ENCODE measurements around the gene DST.
"Not testable (repeated sequence)": the region's sequence is repeated elsewhere in the genome, so short reads cannot be mapped to it uniquely, and the experiment has no call there.

The DST gene

DNA sequence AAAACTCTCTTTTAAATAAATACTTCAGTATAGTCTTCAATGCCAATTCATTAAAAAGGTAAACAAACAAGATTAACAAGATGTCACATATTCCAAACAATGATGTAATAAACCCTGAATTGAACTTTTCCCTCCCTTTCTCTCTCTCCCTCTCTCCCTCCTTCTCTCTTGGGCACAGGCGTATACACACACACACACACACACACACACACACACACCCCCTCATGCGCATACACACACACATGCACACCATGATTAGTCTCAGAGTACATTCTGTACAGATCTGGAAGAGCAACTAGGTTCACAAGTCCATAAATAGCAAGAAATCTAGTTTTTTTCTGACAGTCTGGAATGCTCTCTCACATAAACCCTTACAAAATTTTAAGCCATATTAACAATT, 128.3 kb downstream of the DST start:
- DNase-seq, result no peak

DNA sequence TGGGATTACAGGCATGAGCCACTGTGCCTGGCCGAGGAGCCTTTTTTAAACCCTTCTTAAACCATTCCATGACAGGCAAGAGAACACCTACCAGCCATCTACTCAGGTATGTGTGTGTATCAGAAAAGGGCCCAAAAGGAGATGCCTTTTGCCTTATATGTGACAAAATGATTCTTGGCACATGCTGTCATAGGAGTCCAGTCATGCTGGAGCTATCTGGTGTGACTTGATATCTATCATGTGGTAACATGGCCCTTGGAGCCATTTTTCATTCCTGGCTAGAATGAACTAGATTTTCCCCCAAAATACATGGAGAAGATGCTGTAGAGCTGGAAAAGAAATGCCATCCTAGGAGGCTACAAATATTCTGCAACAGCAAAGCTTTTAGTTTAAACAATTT, 129.1 kb downstream of the DST start:
- no peak for DNase-seq

GRCh38 chr6:56511591-56511990, 131.1 kb downstream of the DST start:
- no peak for DNase-seq

DNA sequence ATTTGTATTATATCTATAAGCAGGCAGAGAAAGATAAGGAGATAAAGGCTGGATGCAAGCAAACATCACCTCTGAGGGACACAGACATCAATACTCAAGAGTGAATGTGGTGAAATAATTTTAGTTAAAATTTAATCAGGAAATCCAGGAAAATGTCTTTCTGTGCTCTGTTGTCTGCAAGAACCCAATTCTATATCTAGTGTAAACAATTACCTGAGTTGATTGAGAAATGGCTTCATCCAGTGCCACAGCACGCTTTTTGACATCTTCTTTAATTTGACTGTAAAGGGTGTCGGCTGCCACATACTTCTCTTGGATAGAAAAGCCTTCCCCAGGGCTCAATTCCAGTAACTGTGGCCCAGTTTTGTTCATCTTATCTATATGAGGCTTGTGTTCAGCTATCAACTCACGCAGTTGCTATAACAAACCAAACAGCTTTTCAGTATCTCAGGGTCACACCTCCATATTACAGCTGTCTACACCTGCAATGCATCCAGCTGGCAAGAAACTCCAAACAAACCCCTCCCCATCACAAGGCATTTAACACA, 131.6 kb downstream of the DST start:
- no peak for DNase-seq

GRCh38 chr6:56509031-56509430, 133.7 kb downstream of the DST start:
- DNase-seq, result no peak

DNA sequence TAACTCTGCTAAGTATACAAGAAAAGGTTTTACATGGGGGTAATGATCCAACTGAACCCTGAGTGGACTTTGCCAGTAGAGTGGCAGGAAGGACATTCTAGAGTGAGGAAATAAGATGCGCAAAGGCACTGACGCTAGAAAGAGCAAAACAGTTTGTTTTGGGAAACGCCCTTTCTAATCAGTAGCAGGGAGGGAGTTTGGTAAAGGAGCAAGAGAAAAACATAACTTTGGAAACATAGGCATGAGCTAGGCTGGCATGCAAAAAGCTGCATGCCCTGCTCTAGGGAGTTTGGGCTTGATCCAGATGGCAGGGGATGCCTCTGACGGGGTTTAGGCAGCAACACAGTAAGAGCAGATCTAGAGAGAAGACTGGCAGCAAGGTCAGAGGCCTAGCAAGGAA, 135.2 kb downstream of the DST start:
- no peak for DNase-seq

GRCh38 chr6:56505512-56506260, 137.0 kb downstream of the DST start:
- DNase-seq, result no peak

DNA sequence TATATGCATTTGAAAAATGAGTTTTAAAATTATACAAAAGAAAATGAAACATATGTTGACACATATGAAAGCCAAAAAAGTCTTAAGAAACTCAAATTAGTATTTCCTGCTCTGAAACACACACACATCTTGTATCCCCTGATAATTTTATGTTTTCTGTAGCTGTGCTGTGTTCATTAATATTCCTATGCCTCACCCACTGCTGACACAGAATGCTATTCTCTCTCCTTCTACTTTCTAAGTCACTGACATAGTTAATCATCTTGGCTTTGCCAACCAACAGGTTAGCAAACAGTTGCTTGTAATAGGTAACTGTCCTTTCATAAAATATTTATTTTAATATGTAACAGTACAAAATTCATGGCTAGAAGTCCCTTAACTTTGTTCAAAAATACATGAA, 140.7 kb downstream of the DST start:
- DNase-seq, result no peak

- no peak for DNase-seq
These were observed 143.6 kb downstream of the DST start for GRCh38 chr6:56499095-56499494.

DNA sequence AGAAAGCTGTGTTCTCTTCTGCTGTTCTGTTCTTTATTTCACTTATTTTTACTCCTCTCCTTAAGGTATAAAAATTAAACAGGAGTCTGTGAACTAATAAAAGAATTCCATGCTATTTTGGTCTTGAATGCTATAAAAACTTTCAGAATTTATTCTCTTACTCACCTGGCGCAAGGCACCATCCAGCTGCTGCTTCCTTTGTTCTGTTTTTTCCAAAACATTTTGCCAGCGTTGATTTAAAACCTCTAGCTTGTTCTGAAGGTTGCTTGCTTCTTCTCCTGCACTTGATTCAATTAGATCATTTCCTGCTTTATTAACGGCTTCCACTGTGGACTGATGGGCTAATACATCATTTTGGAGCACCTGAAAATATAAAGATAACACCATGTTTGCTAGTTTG, 145.0 kb downstream of the DST start:
- DNase-seq, result no peak

GRCh38 chr6:56497240-56497639, 145.4 kb downstream of the DST start:
- DNase-seq, result no peak

DNA sequence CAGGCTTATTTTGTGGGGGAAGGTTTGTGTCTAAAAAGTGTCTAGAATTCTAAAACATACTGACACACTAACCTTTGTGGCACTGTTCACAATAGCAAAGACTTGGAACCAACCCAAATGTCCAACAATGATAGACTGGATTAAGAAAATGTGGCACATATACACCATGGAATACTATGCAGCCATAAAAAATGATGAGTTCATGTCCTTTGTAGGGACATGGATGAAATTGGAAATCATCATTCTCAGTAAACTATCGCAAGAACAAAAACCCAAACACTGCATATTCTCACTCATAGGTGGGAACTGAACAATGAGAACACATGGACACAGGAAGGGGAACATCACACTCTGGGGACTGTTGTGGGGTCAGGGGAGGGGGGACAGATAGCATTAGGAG, 146.0 kb downstream of the DST start:
- DNase-seq, result not testable (repeated sequence)

- DNase-seq, result no peak
These were observed 147.0 kb downstream of the DST start for GRCh38 chr6:56495654-56496053.

- no peak for DNase-seq
These were observed 150.9 kb downstream of the DST start for GRCh38 chr6:56491606-56492328.

- no peak for DNase-seq
These were observed 151.7 kb downstream of the DST start for GRCh38 chr6:56490993-56491392.

DNA sequence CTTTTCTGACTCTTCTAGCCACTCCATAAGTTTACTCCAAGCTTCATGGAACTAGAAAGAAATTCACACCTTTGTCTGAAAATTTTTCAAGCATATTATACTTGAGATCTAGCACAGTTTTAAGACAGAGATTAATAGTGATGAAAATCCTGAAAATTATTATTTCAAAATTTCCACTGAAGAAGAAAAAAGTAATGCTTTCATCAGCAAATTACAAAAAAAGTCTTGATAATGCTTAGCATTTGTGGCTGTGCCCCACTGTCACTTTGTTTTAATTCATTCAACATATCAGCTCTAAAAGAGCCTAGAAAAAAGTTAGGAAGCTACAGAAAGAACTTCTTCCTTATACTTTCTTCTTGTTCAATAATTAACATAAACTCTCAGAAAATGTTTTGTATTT, 153.1 kb downstream of the DST start:
- no peak for DNase-seq

DNA sequence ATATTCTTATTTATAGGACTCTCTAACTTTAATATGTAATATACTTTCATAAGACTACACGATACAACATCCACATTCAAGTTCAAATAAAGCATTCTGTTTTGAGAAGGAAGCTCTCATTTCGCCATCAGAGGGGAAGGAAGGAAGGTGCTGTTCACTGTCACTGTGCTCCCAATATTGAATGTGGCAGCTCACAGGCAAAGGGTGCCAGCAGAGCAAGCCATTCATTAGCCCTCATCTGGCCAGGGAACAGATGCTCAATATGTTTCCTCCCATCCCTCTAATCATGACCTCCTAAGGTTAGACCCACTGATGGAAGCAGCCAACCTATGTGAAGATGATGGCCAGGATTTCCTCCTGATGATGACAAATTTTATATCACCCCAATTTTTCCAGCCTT, 154.4 kb downstream of the DST start:
- no peak for DNase-seq

- DNase-seq, result no peak
These were observed 156.0 kb downstream of the DST start for GRCh38 chr6:56486681-56487080.

DNA sequence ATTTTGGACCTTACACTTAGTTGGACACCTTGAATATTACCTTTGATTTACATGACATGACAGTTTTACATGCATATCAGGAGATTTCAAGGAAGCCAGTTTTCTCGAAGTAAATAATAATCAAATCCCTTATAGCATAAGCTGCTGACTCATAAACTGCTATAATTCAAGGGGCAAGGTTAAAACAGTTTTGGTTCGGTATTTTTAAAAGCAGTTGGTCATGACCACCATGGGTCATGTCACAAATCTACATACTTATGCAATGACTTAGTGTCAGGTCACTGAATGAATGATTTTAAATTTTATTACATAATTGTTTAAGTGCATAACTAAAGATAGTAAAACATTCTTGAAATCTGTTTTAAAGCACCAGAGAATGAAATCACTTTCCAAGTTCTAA, 158.0 kb downstream of the DST start:
- DNase-seq, result no peak

DNA sequence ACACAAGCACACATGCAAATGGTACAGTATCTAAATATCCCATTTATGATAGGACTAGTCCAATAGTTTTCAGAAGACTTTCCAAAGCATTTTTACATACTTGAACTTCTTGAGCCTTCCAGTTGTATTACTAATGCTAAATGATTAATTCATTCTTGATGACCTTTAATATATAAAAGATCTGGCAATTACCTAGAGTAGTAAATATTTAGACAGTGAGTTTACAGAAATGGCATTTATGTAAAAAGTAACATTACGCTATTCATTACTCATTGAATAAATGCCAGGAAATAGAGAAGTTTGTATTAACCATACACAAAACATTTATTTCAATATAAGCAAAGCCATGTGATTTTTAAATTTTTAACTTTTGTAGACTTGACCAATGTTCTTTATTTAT, 158.8 kb downstream of the DST start:
- no peak for DNase-seq

DNA sequence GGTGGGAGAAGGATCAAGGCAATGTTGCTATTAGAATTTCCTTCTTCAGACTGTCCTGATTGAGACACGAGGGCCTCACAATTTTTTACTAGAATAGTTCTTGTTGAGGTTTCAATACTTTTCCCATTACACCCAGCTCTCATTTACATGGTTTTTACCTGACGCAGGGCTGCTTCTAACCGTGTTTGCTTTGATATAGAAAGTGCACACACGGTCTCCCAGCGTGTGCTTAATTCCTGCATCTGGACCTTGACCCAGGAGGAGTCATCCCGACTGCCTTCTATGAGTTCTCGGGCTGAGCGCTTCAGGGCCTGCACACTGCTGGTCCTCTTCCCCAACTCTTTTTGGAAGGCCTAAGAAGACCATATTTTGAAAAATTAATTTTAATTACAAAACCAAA, 160.2 kb downstream of the DST start:
- no peak for DNase-seq

GRCh38 chr6:56481957-56482356, 160.7 kb downstream of the DST start:
- DNase-seq, result no peak

DNA sequence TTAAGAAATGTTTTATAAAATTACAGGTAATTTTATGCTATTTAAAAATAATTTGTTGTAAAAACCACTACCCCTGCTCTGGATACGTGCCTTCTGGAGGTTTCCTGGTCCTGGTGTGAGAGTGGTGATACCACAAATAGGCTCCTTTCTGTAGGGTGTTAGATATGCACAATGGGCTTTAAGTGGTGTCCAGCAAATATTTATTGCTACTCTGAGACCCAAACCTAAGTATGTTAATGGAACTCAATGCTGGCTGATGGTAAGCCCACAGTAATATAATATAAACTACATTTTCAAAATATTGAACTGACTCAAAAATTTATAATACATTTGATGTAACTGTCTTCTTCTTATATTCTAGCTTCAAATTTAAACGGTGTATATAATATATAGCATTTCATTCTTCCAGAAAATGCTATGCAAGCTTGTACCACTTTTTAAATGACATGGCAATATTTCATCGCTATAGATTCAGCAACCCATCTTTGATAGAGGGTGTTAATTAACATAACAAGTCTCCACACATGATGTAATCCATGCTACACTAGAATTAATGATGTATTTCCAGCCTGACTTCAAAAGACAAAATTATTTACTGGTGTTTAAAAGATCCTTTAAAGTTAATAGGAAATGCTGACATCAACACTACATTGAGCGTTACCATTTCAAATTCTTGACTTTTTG, 161.9 kb downstream of the DST start:
- no peak for DNase-seq

DNA sequence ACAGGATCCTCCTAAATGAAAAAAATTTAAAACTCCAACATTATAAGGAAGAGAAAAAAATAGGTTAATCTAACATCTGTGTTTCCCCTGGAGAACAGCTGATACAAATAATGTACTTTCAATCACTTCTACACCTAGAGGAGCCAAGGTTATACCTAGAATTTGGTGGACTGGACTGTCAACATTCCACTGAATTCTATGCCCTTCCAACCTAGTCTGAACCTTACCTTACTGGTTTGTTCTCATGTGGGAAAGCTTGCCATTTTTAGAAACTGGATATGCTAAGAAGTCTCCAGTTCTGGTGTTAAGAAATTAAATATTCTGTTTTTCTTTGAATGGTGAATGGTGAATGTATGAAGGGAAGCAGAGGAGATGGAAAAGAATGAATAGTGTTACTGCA, 162.4 kb downstream of the DST start:
- DNase-seq, result no peak

Measured in effector CD8-positive, alpha-beta T cell (primary cell).